ENCODE measurements around the gene RSPRY1. TPM values are rescaled to one million over a fixed set of nuclear protein-coding genes. Genes with fewer than 3 reads are reported as not detected.

RSPRY1 gene
- total and polyA plus RNA-seq, 8 donors = 32.5 to 46.8 (median 39.8) TPM

DNA sequence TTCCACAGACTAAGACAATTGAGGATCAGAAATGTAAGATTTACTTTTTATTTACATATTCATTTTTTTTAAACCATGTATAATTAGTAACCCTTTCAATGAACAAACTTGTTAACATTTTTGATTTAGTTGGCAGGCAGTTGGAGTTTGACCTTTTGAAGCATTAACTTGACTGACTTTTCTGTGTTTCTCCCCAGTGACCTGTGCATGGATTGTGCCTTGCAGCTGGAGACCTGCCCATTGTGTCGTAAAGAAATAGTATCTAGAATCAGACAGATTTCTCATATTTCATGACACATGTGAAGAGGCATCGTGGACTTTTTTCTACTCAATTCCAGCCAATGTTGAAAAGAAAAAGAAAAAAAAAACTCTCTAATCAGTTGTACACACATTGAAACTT is 52.6 kb downstream of the RSPRY1 start:
- Histone ChIP-seq H3K36me3 (peaks cover 0 to 54% of the 10 kb centered on the region in 2 donors), H3K27ac (no peak overlapping the region), H3K4me3 (no peak overlapping the region), H3K9me3 (no peaks in the 10 kb centered on the region), H3K4me1 (peaks cover 0 to 9% of the 10 kb centered on the region in 2 donors), H3K27me3 (no peaks in the 10 kb centered on the region)
- intact Hi-C loops (cut with DNase I) = no loop called here
- ATAC-seq (no peak), DNase-seq (no peak)
- no peak for TF ChIP-seq CTCF (IDR thresholded peaks at IDR 0.05)

- Histone ChIP-seq H3K4me1 (peaks cover 0 to 9% of the 10 kb centered on the region in 2 donors), H3K36me3 (peaks cover 0 to 50% of the 10 kb centered on the region in 2 donors), H3K27ac (no peak overlapping the region), H3K4me3 (no peak overlapping the region), H3K27me3 (no peaks in the 10 kb centered on the region), H3K9me3 (no peaks in the 10 kb centered on the region)
- no peak for DNase-seq
- TF ChIP-seq CTCF (IDR thresholded peaks at IDR 0.05) = no peak
- ATAC-seq = no peak
- intact Hi-C loops (cut with DNase I) = no loop called here
These were observed 53.0 kb downstream of the RSPRY1 start for GRCh38 chr16:57239107-57239506.

DNA sequence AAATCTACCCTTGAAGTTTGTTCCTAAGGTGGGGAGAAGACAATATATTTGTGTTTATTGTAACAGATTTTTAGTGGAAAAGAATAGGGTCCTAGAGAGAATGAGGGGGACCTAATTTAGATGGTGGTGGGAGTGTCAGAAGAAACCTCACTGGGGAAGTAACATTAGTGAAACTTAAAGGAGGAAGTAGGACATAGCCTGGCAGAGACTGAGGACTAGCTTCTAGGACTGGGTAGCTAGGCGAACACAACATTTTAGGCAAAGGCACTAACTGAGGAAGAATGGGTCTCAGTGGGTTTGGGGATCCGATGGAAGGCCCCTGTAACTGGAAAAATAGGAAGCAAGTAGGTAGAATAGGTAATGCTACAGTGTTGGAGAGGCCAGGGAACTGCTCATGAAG is 54.7 kb downstream of the RSPRY1 start:
- no peak for TF ChIP-seq CTCF (IDR thresholded peaks at IDR 0.05)
- Histone ChIP-seq H3K9me3 (no peaks in the 10 kb centered on the region), H3K27ac (peak overlapping the region in 1 of 2 donors; percentile 13), H3K4me3 (no peak overlapping the region), H3K36me3 (peaks cover 0 to 36% of the 10 kb centered on the region in 2 donors), H3K4me1 (peaks cover under 1 to 11% of the 10 kb centered on the region in 2 donors), H3K27me3 (no peaks in the 10 kb centered on the region)
- ATAC-seq (no peak), DNase-seq (no peak)
- intact Hi-C loops (cut with DNase I) = no loop called here

DNA sequence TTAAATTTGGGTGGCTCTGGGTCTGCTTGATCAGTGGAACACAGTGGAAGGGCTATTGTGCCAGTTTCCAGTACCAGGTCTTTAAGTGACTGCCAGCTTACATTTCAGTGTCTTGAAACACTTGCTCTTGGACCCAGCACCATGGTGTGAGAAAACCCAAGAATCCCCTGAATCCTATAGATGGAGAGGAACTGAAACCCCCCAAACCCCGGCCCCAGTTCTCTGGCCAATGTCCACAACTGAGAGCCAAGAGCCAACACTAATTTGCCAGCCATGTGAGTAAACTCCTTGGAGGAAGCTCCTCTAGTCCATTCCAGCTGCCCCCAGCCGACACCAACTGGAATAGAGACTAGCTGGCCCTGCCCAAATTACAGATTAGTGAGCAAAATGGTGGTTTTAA is 56.5 kb downstream of the RSPRY1 start:
- H3K27ac ChIP-seq = no peak overlapping the region
- H3K27me3 ChIP-seq = no peaks in the 10 kb centered on the region
- intact Hi-C loops (cut with DNase I) = no loop called here
- no peak for TF ChIP-seq CTCF (IDR thresholded peaks at IDR 0.05)
- H3K4me3 ChIP-seq = no peak overlapping the region
- H3K9me3 ChIP-seq = no peaks in the 10 kb centered on the region
- ATAC-seq (no peak), DNase-seq (no peak)
- H3K4me1 ChIP-seq = peaks cover 6 to 20% of the 10 kb centered on the region in 2 donors
- H3K36me3 ChIP-seq = peaks cover 0 to 32% of the 10 kb centered on the region in 2 donors

DNA sequence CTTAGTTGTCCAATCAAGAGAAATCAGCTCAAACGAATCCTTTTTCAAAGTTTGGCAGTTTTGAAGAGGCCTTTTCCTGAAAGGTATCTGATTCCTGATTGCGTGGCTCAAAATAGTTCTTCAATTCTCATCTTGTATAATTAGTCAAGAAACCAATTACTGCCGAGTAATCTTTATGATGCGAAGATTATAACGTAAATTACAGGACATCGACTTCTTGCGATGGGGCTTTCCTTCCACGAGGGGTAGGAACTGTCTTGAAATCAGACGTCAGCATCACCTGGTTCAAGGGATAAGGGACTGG is 58.3 kb downstream of the RSPRY1 start:
- TF ChIP-seq CTCF (IDR thresholded peaks at IDR 0.05) = no peak
- intact Hi-C loops (cut with DNase I) = no loop called here
- ATAC-seq (no peak), DNase-seq (no peak)
- Histone ChIP-seq H3K27me3 (no peaks in the 10 kb centered on the region), H3K4me1 (peaks cover 6 to 20% of the 10 kb centered on the region in 2 donors), H3K36me3 (peaks cover 0 to 32% of the 10 kb centered on the region in 2 donors), H3K27ac (peak overlapping the region; percentile 80 to 91), H3K4me3 (peak overlapping the region; percentile 73 to 81), H3K9me3 (no peaks in the 10 kb centered on the region)
